KOPT-K1 (cell line): ENCODE measurements around the gene DNAH10.
"Not testable (repeated sequence)": the region's sequence is repeated elsewhere in the genome, so short reads cannot be mapped to it uniquely, and the experiment has no call there.

ENCODE experiments used
- H3K27ac ChIP-seq: fragments of 200-600 bp; sonication (generic); 2 replicates; pipeline ENCODE4 v1.5.1; 2016; ENCODE audit warnings: antibody characterized with exemption, mild to moderate bottlenecking, low read depth, low read length; ENCODE audit not compliant: poor library complexity, severe bottlenecking
- H3K36me3 ChIP-seq: fragments of 200-600 bp; sonication (generic); 2 replicates; pipeline ENCODE4 v1.5.1; 2017; ENCODE audit warnings: antibody characterized with exemption, mild to moderate bottlenecking, low read length, moderate library complexity; ENCODE audit not compliant: insufficient read depth
- H3K9me3 ChIP-seq: fragments of 200-600 bp; sonication (generic); 2 replicates; pipeline ENCODE4 v1.5.1; 2017; ENCODE audit warnings: antibody characterized with exemption, low read length, mild to moderate bottlenecking; ENCODE audit not compliant: insufficient read depth, poor library complexity, severe bottlenecking

The DNAH10 gene

GRCh38 chr12:123903301-123904065 lies 141.4 kb downstream of the DNAH10 start:
- H3K27ac ChIP-seq: no peak overlapping the region
- H3K9me3 ChIP-seq: no peaks in the 10 kb centered on the region
- H3K36me3 ChIP-seq: no peaks in the 10 kb centered on the region

DNA sequence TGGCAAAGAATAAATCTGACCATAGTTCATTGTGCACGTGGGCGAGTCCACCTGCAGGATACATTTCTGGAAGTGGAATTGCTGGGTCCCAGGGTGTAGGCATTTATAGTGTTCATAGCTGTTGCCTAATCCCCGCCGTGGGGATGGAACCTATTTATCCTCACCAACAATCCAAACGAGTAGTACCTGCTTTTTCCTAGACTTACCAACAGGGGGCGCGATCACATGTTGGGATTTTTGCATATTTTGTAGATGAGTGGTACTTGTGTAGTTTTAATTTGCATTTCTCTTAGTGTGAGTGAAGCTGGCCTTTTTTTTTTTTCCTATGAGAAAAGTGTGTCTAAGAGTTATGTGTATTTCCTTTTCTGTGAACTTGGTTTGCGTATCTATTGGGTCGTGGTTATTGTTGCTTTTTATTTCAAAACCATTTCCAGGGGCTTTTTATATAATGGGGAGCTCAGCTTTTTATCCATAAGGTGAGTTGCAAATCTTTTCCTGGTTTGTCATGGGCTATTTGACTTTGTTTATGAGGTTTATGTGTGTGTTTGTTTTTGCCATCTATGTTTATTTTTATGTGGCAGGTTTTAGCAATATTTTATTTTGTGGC lies 143.3 kb downstream of the DNAH10 start:
- Histone ChIP-seq H3K36me3 (no peaks in the 10 kb centered on the region), H3K9me3 (no peaks in the 10 kb centered on the region), H3K27ac (no peak overlapping the region)

GRCh38 chr12:123906711-123907420 lies 144.8 kb downstream of the DNAH10 start:
- H3K9me3 ChIP-seq: no peaks in the 10 kb centered on the region
- no peaks in the 10 kb centered on the region for H3K36me3 ChIP-seq
- H3K27ac ChIP-seq: no peak overlapping the region

- Histone ChIP-seq H3K9me3 (no peaks in the 10 kb centered on the region), H3K27ac (peak overlapping the region; percentile 9), H3K36me3 (no peaks in the 10 kb centered on the region)
These were observed 145.8 kb downstream of the DNAH10 start for GRCh38 chr12:123907726-123908476.

DNA sequence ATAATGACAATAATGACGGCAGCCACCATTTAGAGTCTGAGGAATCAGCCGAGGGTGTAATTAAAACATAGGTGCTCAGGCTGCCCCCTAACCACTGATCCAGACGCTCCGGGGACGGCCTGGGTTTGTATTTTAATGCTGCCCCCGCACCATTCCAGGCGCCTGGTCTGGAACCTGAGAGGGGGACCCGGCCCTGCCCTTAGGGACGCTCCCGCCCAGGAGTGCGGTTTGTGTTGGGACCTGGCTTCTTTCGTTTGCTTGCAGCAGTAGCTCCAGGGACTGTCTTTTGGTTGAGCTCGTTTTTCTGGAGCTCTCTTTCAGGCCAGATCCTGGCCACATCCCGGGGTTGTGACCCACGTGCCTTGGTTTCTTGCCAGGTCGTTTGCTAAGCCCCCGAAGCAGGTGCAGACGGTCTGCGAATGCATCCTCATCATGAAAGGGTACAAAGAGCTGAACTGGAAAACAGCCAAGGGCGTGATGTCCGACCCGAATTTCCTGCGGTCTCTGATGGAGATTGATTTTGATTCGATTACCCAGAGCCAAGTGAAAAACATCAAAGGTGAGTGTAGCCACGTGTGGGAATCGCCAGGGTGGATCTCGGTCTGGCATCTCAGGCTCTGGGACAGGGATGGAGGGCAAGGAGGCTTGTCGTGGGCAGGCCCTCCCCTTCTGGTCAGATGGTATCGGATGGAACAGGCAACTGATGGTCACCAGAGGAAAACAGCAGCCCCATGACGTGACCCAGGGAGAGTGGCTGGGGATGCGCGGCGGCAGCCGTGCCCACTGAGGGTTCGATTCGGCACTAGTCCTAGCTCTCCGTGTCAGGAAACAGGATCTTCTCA lies 147.0 kb downstream of the DNAH10 start:
- Histone ChIP-seq H3K9me3 (no peaks in the 10 kb centered on the region), H3K36me3 (no peaks in the 10 kb centered on the region), H3K27ac (no peak overlapping the region)

DNA sequence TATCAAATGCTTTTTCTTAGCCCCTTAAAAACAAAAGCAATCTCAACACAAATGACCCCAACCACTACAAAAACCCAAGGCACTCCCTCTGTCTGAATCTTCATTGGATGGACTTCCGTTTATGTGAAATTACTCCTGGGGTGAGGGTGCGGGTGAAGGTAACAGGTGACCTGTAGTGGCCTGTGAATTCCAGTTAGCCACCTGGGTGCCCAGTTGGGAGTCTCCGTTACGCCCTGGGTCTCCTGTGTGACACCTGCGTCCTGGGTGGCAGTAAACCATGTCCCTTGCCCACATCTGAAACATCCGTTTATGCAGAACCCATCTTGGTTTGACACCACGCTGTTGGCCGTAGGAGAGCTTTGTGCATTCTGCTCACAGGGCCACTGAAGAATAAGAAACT lies 148.0 kb downstream of the DNAH10 start:
- no peaks in the 10 kb centered on the region for H3K9me3 ChIP-seq
- H3K36me3 ChIP-seq: no peaks in the 10 kb centered on the region
- H3K27ac ChIP-seq: peak overlapping the region; percentile 14

GRCh38 chr12:123910761-123911193 lies 148.7 kb downstream of the DNAH10 start:
- Histone ChIP-seq H3K27ac (peak overlapping the region; percentile 14), H3K9me3 (no peaks in the 10 kb centered on the region)

GRCh38 chr12:123911672-123912409 lies 149.7 kb downstream of the DNAH10 start:
- not testable (repeated sequence) for H3K36me3 ChIP-seq, H3K27ac ChIP-seq, H3K9me3 ChIP-seq

More at GRCh38 chr12:123910761-123911193, 148.7 kb downstream of the DNAH10 start:
- H3K36me3 ChIP-seq: no peaks in the 10 kb centered on the region

DNA sequence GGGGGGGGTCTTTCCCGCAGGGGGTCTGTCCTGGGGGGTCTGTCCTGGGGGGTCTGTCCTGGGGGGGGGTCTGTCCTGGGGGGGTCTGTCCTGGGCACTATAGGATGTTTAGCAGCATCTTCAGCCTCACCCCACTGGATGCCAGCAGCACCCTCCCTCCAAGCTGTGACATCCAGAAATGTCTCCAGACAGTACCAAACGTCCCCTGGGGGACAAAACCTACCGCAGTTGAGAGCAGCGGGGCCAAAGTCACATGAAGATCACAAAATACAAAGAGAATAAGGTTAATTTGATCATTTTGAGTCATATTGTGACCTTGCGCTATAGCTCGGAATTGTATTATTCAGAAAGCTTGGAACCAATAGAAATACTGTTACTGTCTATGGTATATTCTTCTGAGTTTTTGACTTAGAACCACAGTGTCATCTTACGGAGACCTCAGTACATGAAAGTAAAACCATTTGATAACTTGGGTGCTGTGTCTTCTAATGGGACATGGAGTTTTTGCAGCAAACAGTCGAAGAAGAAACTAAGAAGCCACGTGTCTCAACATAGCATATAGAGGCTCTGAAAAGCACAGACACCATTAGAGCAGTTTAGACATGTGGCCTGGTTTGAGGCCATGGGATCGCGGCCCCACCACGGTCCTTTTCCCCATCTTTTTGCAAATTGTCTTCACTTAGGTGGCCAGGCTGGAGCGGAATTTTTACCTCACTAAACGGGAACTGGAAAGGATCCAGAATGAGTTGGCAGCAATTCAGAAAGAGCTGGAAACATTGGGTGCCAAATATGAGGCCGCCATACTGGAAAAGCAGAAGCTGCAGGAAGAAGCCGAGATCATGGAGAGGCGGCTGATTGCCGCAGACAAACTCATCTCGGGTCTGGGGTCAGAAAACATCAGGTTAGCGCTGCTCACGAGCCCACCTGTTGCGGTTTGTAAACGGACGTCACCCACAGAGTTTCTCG lies 150.6 kb downstream of the DNAH10 start:
- Histone ChIP-seq H3K9me3 (no peaks in the 10 kb centered on the region), H3K27ac (no peak overlapping the region), H3K36me3 (no peaks in the 10 kb centered on the region)

GRCh38 chr12:123914726-123915333 lies 152.7 kb downstream of the DNAH10 start:
- Histone ChIP-seq H3K27ac (no peak overlapping the region), H3K36me3 (no peaks in the 10 kb centered on the region), H3K9me3 (no peaks in the 10 kb centered on the region)

GRCh38 chr12:123916729-123917128 lies 154.6 kb downstream of the DNAH10 start:
- Histone ChIP-seq H3K36me3 (no peaks in the 10 kb centered on the region), H3K27ac (no peak overlapping the region), H3K9me3 (no peaks in the 10 kb centered on the region)

DNA sequence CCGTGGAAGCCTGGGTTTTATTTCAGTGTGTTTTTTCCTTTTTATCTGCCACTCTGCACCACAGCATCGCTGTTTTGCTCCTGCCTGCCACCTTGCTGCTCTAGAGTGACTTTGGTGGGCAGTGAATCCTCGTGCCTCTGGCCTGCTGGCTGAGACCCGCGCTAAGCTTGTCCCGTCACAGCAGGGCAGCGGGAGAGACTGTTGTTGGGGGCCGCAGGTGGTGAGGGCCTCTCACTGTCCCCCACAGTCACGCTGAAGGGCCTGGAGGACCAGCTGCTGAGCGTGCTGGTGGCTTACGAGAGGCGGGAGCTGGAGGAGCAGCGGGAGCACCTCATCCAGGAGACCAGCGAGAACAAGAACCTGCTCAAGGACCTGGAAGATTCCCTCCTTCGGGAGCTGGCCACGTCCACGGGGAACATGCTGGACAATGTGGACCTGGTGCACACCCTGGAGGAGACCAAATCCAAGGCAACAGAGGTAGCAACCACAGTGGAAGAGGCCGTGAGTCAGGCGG lies 155.3 kb downstream of the DNAH10 start:
- no peaks in the 10 kb centered on the region for H3K9me3 ChIP-seq
- H3K36me3 ChIP-seq: no peaks in the 10 kb centered on the region
- no peak overlapping the region for H3K27ac ChIP-seq
